Measurements from ENCODE around the gene TRPV6.

GRCh38 chr7:142869434-142869833 lies 16.1 kb downstream of the TRPV6 start:
- TF ChIP-seq, protein P1, sequence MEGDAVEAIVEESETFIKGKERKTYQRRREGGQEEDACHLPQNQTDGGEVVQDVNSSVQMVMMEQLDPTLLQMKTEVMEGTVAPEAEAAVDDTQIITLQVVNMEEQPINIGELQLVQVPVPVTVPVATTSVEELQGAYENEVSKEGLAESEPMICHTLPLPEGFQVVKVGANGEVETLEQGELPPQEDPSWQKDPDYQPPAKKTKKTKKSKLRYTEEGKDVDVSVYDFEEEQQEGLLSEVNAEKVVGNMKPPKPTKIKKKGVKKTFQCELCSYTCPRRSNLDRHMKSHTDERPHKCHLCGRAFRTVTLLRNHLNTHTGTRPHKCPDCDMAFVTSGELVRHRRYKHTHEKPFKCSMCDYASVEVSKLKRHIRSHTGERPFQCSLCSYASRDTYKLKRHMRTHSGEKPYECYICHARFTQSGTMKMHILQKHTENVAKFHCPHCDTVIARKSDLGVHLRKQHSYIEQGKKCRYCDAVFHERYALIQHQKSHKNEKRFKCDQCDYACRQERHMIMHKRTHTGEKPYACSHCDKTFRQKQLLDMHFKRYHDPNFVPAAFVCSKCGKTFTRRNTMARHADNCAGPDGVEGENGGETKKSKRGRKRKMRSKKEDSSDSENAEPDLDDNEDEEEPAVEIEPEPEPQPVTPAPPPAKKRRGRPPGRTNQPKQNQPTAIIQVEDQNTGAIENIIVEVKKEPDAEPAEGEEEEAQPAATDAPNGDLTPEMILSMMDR (IDR thresholded peaks at IDR 0.05) = no peak
- TF ChIP-seq EZH2phosphoT487 (IDR thresholded peaks at IDR 0.05) = no peak
